PC-9 (cell line): ENCODE data around the gene DMGDH.

Experiments used
- EZH2 ChIP-seq: fragments of 200-600 bp; sonication (generic); IDR thresholded peaks from 2 replicates; pipeline ENCODE4 v1.8.0; 2017; ENCODE audit warnings: antibody characterized with exemption, low read depth
- TF ChIP-seq, protein P1 (sequence below): fragments of 200-600 bp; sonication (generic); conservative IDR thresholded peaks from 2 replicates; pipeline ENCODE4 v1.6.1; 2017; ENCODE audit warnings: mixed run types, antibody characterized with exemption, mild to moderate bottlenecking, moderate library complexity

GRCh38 chr5:79022771-79023170 is 46.7 kb downstream of the DMGDH start:
- TF ChIP-seq, protein P1, sequence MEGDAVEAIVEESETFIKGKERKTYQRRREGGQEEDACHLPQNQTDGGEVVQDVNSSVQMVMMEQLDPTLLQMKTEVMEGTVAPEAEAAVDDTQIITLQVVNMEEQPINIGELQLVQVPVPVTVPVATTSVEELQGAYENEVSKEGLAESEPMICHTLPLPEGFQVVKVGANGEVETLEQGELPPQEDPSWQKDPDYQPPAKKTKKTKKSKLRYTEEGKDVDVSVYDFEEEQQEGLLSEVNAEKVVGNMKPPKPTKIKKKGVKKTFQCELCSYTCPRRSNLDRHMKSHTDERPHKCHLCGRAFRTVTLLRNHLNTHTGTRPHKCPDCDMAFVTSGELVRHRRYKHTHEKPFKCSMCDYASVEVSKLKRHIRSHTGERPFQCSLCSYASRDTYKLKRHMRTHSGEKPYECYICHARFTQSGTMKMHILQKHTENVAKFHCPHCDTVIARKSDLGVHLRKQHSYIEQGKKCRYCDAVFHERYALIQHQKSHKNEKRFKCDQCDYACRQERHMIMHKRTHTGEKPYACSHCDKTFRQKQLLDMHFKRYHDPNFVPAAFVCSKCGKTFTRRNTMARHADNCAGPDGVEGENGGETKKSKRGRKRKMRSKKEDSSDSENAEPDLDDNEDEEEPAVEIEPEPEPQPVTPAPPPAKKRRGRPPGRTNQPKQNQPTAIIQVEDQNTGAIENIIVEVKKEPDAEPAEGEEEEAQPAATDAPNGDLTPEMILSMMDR, result no peak
- TF ChIP-seq EZH2, result no peak
